Thymus (tissue), 11 donors: ENCODE measurements around the gene SLC25A2. TPM values are rescaled to one million over a fixed set of nuclear protein-coding genes. Genes with fewer than 3 reads are reported as not detected.
"Not testable (repeated sequence)": the region's sequence is repeated elsewhere in the genome, so short reads cannot be mapped to it uniquely, and the experiment has no call there.

Source experiments
- DNase-seq, 9 donors: peaks; one replicate each; pipeline ENCODE4 v3.0.0-alpha.2; 2013; ENCODE audit warnings: low spot score in 9 of 9, low read depth in 6 of 9, missing footprints in 1 of 9
- H3K27ac ChIP-seq, 2 donors: one replicate each; pipeline ENCODE4 v1.5.1; 2013; ENCODE audit warnings: control low read depth in 1 of 2, low read depth in 1 of 2, low read length in 1 of 2, mild to moderate bottlenecking in 1 of 2, moderate library complexity in 1 of 2
- H3K27me3 ChIP-seq, 2 donors: one replicate each; pipeline ENCODE4 v1.5.1; 2013; ENCODE audit warnings: low read length in 1 of 2; ENCODE audit not compliant: control insufficient read depth in 2 of 2, insufficient read depth in 1 of 2
- H3K36me3 ChIP-seq, 2 donors: one replicate each; pipeline ENCODE4 v1.5.1; 2013; ENCODE audit warnings: low read length in 1 of 2, mild to moderate bottlenecking in 1 of 2, moderate library complexity in 1 of 2; ENCODE audit not compliant: control insufficient read depth in 2 of 2, insufficient read depth in 2 of 2
- H3K4me1 ChIP-seq, 2 donors: one replicate each; pipeline ENCODE4 v1.5.1; 2013; ENCODE audit warnings: low read length in 2 of 2; ENCODE audit not compliant: control insufficient read depth in 2 of 2, insufficient read depth in 2 of 2
- H3K4me3 ChIP-seq, 2 donors: one replicate each; pipeline ENCODE4 v1.5.1; 2013; ENCODE audit warnings: low read length in 2 of 2, control low read depth in 1 of 2, mild to moderate bottlenecking in 1 of 2
- H3K9me3 ChIP-seq, 2 donors: one replicate each; pipeline ENCODE4 v1.5.1; 2013; ENCODE audit warnings: low read length in 1 of 2, mild to moderate bottlenecking in 1 of 2; ENCODE audit not compliant: control insufficient read depth in 2 of 2, insufficient read depth in 1 of 2
- WGBS: extraction: QIAGEN DNeasy Blood & Tissue Kit; methylation state at CpG from one replicate; pipeline ENCODE4 v1.1.7; 2013; 5-methylcytosine and 5-hydroxymethylcytosine counted together
- polyA plus RNA-seq: library from polyadenylated mRNA; stranded (reverse); fragments of 200-250 nt; gene quantifications from one replicate; pipeline ENCODE4 v1.2.3, GENCODE V29; 2013
- total RNA-seq: library from RNA; stranded (reverse); fragments of 120-200 nt; gene quantifications from one replicate; pipeline ENCODE4 v1.2.4, GENCODE V29; 2013
- donor health status: healthy.

SLC25A2 gene
- total and polyA plus RNA-seq, 2 donors, result 0.09 to 0.16 TPM

GRCh38 chr5:141320225-141321169 lies 16.6 kb upstream of the SLC25A2 start, which contains the start of gene TAF7:
TSS of gene TAF7 (minus strand) at chr5:141320784. CDS start at chr5:141320044, 740 bp downstream.
- DNase-seq, result peak; percentile 85 to 97 (median 93)
- H3K4me1 ChIP-seq, result peaks cover 2 to 4% of the 10 kb centered on the region in 2 donors
- peaks cover 4 to 9% of the 10 kb centered on the region in 2 donors for H3K36me3 ChIP-seq
- 4% methylated on average over 67 of the region's 67 CpGs for WGBS
- peak within 1 kb of the TSS; percentile 72 to 80 for H3K4me3 ChIP-seq
- H3K9me3 ChIP-seq, result peaks cover 5 to 29% of the 10 kb centered on the region in 2 donors
- peak within 1 kb of the TSS; percentile 94 to 98 for H3K27ac ChIP-seq
- H3K27me3 ChIP-seq, result no peaks in the 10 kb centered on the region

- Histone ChIP-seq H3K27ac (no peak overlapping the region), H3K9me3 (peaks cover 5 to 31% of the 10 kb centered on the region in 2 donors), H3K4me3 (peak overlapping the region; percentile 72 to 80), H3K27me3 (no peaks in the 10 kb centered on the region), H3K4me1 (peaks cover 2 to 4% of the 10 kb centered on the region in 2 donors), H3K36me3 (peaks cover 4 to 9% of the 10 kb centered on the region in 2 donors)
- WGBS, result 85% methylated on average over 5 of the region's 5 CpGs
- DNase-seq, result no peak
Observed at GRCh38 chr5:141319699-141320098, 15.8 kb upstream of the SLC25A2 start.

GRCh38 chr5:141319202-141319601 lies 15.4 kb upstream of the SLC25A2 start:
- Histone ChIP-seq H3K4me3 (no peak overlapping the region), H3K27me3 (no peaks in the 10 kb centered on the region), H3K9me3 (peaks cover 5 to 31% of the 10 kb centered on the region in 2 donors), H3K36me3 (peaks cover 4 to 9% of the 10 kb centered on the region in 2 donors), H3K4me1 (peaks cover 2 to 4% of the 10 kb centered on the region in 2 donors), H3K27ac (no peak overlapping the region)
- DNase-seq, result no peak
- 99% methylated on average over 6 of the region's 6 CpGs for WGBS

GRCh38 chr5:141316963-141317362 lies 13.1 kb upstream of the SLC25A2 start:
- H3K36me3 ChIP-seq, H3K4me3 ChIP-seq, H3K27ac ChIP-seq, H3K4me1 ChIP-seq, DNase-seq, H3K27me3 ChIP-seq: not testable (repeated sequence)
- 94% methylated on average over 4 of the region's 4 CpGs for WGBS
- peaks cover 5 to 37% of the 10 kb centered on the region in 2 donors for H3K9me3 ChIP-seq

GRCh38 chr5:141313711-141314110 lies 9.9 kb upstream of the SLC25A2 start:
- Histone ChIP-seq H3K9me3 (peaks cover 1 to 21% of the 10 kb centered on the region in 2 donors), H3K4me3 (no peak overlapping the region), H3K27ac (no peak overlapping the region), H3K4me1 (no peaks in the 10 kb centered on the region), H3K27me3 (no peaks in the 10 kb centered on the region), H3K36me3 (peaks cover 0 to 3% of the 10 kb centered on the region in 2 donors)
- no peak for DNase-seq

GRCh38 chr5:141306630-141307029 lies 2.8 kb upstream of the SLC25A2 start:
- Histone ChIP-seq H3K27ac (no peak overlapping the region), H3K36me3 (no peaks in the 10 kb centered on the region), H3K27me3 (no peaks in the 10 kb centered on the region), H3K4me1 (no peaks in the 10 kb centered on the region), H3K4me3 (no peak overlapping the region), H3K9me3 (peaks cover 6 to 34% of the 10 kb centered on the region in 2 donors)
- no peak for DNase-seq
- 98% methylated on average over 1 of the region's 1 CpG for WGBS

- H3K36me3 ChIP-seq, result no peaks in the 10 kb centered on the region
- H3K27ac ChIP-seq, result no peak overlapping the region
- whole genome bisulfite sequencing, result 87% methylated on average over 4 of the region's 4 CpGs
- peaks cover 3 to 30% of the 10 kb centered on the region in 2 donors for H3K9me3 ChIP-seq
- no peak for DNase-seq
- H3K4me1 ChIP-seq, result no peaks in the 10 kb centered on the region
- H3K27me3 ChIP-seq, result no peaks in the 10 kb centered on the region
- no peak overlapping the region for H3K4me3 ChIP-seq
Observed at GRCh38 chr5:141298376-141298775, 5.5 kb downstream of the SLC25A2 start.

- Histone ChIP-seq H3K27me3 (no peaks in the 10 kb centered on the region), H3K4me3 (no peak overlapping the region), H3K9me3 (peaks cover 3 to 21% of the 10 kb centered on the region in 2 donors), H3K36me3 (no peaks in the 10 kb centered on the region), H3K27ac (no peak overlapping the region), H3K4me1 (no peaks in the 10 kb centered on the region)
- DNase-seq, result no peak
- whole genome bisulfite sequencing, result 73% methylated on average over 3 of the region's 3 CpGs
Observed at GRCh38 chr5:141272906-141273305, 30.9 kb downstream of the SLC25A2 start.

- Histone ChIP-seq H3K36me3 (no peaks in the 10 kb centered on the region), H3K9me3 (peaks cover 3 to 23% of the 10 kb centered on the region in 2 donors), H3K4me1 (no peaks in the 10 kb centered on the region), H3K4me3 (no peak overlapping the region), H3K27ac (no peak overlapping the region), H3K27me3 (no peaks in the 10 kb centered on the region)
- DNase-seq, result no peak
- WGBS, result 98% methylated on average over 4 of the region's 4 CpGs
Observed at GRCh38 chr5:141269195-141269594, 34.7 kb downstream of the SLC25A2 start.
